HG02610 (cell line): ENCODE results near the gene SLC2A1.

Experiments
- ATAC-seq: cut with Tn5 transposase; IDR thresholded peaks from one replicate; pipeline ENCODE4 v1.9.1; 2021; ENCODE audit warnings: mild to moderate bottlenecking, moderate library complexity; ENCODE audit not compliant: unreplicated experiment

The SLC2A1 gene

GRCh38 chr1:42979896-42980800, 21.5 kb upstream of the SLC2A1 start:
- ATAC-seq: no peak

- no peak for ATAC-seq
Measured at GRCh38 chr1:42979036-42979430, 20.4 kb upstream of the SLC2A1 start.

- ATAC-seq: no peak
Measured at GRCh38 chr1:42978317-42979035, 19.8 kb upstream of the SLC2A1 start.

GRCh38 chr1:42977653-42978052, 19.0 kb upstream of the SLC2A1 start:
- no peak for ATAC-seq

- no peak for ATAC-seq
Measured at GRCh38 chr1:42975561-42976225, 17.0 kb upstream of the SLC2A1 start.

GRCh38 chr1:42974767-42975437, 16.2 kb upstream of the SLC2A1 start:
- no peak for ATAC-seq

GRCh38 chr1:42973799-42974198, 15.1 kb upstream of the SLC2A1 start:
- no peak for ATAC-seq

- no peak for ATAC-seq
Measured at GRCh38 chr1:42973286-42973685, 14.6 kb upstream of the SLC2A1 start.

- ATAC-seq: no peak
Measured at GRCh38 chr1:42971841-42972291, 13.2 kb upstream of the SLC2A1 start.

GRCh38 chr1:42970143-42970542, 11.5 kb upstream of the SLC2A1 start:
- no peak for ATAC-seq

- no peak for ATAC-seq
Measured at GRCh38 chr1:42968654-42969053, 10.0 kb upstream of the SLC2A1 start.

- no peak for ATAC-seq
Measured at GRCh38 chr1:42966688-42967612, 8.3 kb upstream of the SLC2A1 start.

GRCh38 chr1:42965378-42965777, 6.7 kb upstream of the SLC2A1 start:
- no peak for ATAC-seq

GRCh38 chr1:42964044-42964812, 5.6 kb upstream of the SLC2A1 start:
- no peak for ATAC-seq

- ATAC-seq: no peak
Measured at GRCh38 chr1:42963378-42964043, 4.8 kb upstream of the SLC2A1 start.

- ATAC-seq: no peak
Measured at GRCh38 chr1:42962641-42963377, 4.1 kb upstream of the SLC2A1 start.

GRCh38 chr1:42961312-42962091, 2.8 kb upstream of the SLC2A1 start:
- ATAC-seq: no peak
